Hematopoietic multipotent progenitor cell treated with erythropoietin and hydrocortisone succinate and interleukin-3 and kit ligand, for 8 days (in vitro differentiated cells): Measurements from ENCODE around the gene IQCH.
"Not testable (repeated sequence)": the region's sequence is repeated elsewhere in the genome, so short reads cannot be mapped to it uniquely, and the experiment has no call there.

Source experiments
- DNase-seq: peaks from one replicate; pipeline ENCODE4 v3.0.0-alpha.2; 2015

Gene IQCH

DNA sequence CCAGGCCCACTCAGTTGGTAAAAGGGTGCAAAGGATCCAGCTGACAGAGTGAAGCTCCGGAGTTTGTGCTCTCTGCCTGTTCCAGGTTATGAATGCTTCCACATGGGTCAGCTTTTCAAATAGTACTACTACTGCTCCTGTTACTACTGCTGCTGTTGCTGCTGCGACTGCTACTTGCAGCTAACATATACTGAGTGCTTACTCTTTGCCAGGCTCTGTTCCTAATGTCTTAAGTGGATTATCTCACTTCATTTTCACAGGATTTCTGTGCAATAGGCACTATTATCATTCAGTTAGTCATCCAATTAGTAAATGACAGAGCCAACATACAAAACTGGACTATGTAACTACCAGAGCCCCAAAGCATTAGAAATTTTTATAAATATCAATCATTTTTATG, 106.5 kb downstream of the IQCH start:
- DNase-seq: no peak

DNA sequence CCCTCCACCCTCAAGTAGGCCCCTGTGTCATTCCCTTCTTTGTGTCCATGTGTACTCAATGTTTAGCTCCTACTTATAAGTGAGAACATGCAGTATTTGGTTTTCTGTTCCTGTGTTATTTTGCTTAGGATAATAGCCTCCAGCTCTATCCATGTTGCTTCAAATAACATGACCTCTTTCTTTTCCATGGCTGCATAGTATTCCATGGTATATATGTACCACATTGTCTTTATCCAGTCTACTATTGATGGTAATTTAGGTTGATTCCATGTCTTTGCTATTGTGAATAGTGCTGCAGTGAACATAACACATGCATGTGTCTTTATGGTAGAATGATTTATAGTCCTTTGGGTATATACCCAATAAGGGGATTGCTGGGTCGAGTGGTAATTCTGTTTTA, 109.1 kb downstream of the IQCH start:
- not testable (repeated sequence) for DNase-seq

DNA sequence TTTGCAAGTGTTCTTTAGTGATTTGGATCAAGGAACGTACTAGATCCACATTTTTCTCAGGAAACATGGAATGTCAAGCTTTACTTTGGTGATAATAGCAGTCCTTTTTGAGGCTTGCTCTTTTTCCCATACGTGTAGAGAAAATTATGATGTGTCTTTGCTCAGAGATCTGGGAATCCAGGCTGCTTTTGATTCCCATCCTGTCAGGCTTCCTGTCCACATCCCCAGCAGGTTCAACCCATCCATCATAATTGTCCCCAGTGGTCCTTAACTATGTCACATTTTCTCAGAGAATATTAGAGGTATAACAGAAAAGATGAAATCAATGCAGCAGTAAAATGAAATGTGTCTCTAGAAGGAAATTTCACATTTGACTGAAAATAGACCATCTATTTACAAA, 111.4 kb downstream of the IQCH start:
- no peak for DNase-seq

DNA sequence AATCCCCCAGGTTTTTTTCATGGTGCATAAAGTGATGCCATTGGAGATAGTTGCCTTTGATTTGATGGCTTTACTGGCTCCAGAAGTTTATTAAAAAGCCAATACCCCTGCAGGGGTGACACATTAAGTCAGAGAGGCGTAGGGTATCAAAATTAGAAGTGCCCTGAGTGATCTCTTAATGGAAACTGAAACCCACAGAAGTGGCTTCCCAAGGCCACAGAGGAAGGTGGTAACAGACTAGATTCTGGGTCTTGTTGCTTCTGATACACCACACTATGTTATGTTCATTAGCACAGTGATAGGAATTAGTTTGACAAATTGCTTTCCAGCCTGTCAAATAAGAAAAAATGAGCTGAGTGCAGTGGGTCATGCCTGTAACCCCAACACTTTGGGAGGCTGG, 112.3 kb downstream of the IQCH start:
- DNase-seq: no peak

DNA sequence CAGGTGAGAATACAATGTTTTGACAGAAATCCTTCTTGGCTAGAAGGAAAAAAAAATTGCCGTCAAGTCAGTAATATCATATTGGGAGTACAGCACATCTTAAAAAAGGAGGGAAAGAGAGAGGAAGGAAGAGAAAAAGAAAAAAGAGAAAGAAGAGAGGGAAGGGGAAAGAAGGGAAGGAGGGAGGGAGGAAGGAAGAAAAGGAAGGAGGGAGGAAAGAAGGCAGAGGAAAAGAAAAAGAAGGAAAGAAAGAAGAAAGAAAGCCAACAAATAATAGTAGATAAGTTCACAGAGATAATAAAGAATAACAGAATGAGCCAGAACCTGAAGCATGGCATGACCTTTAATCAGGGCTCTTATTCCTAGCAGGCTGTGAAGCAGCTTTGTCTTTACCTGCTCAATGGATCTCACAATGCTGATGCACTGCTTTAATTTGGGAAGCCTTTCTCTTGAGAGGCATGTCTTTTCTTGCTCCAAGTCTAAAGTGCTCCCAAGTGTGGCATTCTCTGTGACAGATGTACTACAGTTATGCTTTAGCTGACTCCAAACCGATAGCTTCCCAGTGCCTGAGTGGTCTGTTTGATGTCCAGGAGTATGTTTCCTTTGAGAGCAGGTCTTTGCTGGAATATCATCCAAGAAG, 114.9 kb downstream of the IQCH start:
- no peak for DNase-seq

DNA sequence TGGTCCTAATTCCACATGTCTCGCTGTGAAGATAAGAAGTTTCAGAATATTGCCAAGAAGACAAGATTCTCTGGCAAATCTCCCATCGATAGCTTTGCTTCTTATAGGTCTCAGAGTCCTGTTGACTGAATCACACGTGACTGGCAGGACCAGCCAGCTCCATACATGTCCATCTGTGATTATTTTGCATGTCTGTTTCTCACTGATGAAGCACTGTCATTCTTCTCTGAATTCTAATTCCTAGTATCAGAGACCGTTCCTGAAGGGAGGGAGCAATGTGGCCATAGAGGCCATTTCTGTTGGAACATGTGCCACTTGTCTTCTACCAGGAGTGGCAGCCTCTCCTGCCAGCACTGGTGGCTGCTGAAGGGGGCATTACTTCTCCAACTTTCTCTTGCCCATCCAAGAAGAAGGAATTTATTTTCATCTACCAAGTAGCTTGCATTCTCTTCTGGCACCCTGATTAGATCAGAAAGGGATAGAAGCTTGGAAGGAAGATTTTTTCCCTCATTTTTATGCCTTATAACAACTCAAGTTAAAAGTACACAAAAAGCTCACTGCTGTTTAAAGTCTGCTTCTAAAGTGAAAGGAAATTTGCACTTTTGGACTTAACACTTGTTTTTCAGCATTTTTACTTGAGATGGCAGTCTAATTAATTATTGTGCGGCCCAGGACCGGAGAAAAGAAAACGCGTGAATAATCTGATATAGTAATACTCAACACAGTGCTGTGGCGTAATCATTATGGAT, 115.8 kb downstream of the IQCH start:
- peak; percentile 67 for DNase-seq

DNA sequence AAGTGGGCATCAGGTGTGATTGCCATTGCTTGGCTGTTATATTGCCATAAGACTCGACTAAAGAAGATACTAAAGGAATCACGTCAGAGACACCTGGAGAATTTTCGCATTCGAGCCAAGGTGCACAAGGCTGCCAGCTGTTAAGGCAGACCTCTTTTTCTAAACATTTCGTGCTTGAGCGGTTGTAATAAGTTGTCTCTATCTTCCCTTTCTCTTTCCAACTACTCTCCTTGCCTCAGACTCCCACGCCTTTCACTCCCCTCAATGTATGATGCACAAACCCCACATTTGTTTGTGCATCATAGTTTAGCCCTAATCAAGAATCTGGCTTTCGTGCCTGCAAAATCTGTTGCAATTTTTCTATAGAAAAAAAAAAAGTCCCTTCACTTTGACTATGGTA, 118.0 kb downstream of the IQCH start:
- DNase-seq: no peak

DNA sequence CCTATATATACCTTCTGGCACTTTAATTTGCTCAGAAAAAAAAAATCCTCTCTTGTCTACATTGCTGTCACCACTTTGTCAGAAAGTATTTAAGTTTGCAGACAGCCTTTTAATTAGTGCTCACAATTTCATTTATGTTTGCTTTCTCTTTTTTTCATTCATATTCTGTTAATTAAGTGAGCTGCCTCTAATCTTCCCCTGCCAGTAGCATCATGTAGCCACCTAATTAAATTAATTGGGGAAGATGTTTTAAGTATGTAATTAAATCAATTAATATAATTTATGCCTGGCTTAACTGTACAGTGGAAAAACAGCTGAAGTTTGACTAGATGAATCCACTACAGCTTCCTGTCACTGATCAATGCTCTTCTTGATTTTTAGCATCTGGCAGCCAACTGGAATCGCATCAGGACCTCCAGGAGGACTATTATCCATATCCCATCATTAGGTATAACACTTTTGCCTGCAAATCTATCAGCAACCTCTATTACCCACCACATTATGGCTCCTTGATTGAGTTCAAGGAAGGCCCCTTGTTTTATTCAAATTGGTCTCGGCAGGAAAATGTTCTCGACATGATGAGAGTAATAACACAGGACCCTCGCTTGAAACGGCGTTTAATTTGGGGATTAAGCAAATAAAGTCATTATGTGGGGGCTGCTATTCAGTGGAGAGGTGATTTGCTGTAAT, 118.5 kb downstream of the IQCH start:
- no peak for DNase-seq

DNA sequence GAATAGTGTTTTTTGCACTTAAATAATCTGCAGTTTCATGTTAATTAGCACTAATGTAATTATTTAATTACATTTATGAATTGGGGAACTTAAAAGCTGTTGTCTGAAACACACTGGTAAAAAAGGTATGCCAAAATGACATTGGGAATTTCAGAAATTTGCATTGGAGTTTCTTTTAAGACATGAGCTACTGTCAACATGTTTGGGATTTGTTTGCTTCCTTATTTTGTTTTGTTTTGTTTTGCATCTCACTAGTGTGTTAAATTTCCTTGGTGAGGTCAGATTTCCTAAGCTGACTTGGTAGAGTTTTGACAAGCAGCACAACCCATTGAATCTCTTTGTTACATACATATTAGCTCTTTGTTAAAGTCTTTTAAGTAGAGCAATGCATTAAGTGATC, 119.4 kb downstream of the IQCH start:
- DNase-seq: no peak

DNA sequence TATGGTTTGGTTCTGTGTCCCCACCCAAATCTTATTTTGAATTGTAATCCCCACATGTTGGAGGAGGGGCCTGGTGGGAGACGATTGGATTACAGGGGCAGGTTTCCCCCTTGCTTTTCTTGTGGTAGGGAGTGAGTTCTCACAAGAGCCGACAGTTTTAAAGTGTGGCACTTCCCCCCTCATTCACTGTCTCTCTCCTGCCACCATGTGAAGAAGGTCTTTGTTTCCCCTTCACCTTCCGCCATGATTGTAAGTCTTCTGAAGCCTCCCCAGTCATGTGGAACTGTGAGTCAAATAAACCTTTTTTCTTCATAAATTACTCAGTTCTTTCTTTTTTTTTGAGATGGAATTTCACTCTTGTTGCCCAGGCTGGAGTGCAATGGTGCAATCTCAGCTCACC, 124.9 kb downstream of the IQCH start:
- no peak for DNase-seq

DNA sequence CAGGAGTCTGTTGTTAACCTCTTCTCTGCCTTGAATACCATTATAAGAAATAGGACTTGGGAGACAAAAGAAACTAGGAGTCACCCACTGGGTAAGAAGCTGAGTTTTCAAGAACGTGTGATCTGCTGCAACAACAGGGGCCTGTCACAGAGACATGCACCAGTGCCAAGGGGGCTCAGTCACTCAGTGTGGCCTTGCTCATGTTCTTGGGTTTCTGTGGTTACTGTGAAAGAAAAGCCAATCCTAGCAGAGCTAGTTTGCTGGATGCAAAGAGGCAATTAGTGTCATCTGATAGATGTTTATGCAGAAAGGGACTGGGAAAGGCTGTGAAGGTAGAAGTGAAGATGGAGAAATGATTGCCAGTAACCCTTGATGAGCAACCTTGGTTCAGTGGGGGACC, 126.3 kb downstream of the IQCH start:
- no peak for DNase-seq

DNA sequence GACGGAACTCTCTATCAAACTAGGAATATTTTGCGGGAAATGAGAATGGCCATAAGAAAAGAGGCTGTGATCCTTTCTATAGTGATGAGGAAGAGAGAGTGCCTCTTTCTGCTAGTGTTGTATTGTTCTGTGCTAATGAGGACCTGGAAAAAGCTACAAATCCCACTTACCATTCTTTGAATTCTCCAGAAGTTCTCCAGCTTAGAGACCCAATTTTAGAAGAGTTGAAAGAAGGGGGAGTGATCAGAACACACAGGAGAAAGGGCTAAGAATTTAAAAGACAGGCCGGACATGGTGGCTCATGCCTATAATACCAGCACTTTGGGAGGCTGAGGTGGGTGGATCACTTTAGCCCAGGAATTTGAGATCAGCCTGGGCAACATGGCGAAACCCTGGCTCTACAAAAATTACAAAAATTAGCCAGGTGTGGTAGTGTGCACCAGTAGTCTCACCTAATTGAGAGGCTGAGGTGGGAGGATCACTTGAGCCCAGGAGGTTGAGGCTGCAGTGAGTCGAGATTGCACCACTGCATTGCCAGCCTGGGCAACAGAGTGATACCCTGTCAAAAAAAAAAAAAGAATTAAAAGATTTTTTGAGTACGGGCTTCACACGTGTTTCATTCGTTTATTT, 126.9 kb downstream of the IQCH start:
- no peak for DNase-seq

DNA sequence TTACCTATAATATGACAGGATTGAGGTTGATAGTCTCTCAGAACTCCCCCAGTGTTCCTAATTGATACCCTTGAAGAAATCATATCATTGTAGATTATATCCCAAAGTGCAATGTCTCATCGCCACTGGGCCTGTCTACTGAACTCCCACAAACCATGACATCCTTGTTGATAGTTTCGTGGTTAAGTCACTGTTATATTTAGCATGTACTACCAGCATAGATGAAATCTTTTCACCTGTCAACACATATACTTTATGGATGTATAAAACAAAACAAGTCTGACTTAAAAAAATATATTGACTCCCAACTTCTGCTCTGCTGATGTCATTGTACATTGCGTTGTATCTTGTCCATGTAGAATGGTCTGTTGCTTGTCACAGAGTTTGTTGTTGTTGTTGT, 128.1 kb downstream of the IQCH start:
- no peak for DNase-seq

DNA sequence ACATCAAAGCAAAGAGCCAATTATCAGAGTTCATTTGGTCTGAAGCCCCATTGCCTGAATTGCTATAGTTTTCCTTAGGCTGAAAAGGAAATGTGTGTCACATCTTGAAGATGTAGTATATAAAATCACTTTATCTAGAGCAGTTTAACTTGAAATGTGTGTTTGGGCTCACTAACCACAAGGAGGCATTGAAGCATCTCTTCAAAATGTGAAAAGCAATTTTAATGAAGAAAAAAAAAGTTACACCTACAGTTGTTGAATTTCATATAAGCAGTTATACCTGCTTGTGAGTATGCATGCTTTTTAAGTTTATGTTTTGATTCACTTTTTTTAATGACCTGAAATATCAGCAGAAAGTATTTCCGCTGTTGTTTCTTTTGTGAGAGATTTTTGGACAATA, 129.3 kb downstream of the IQCH start:
- DNase-seq: no peak

DNA sequence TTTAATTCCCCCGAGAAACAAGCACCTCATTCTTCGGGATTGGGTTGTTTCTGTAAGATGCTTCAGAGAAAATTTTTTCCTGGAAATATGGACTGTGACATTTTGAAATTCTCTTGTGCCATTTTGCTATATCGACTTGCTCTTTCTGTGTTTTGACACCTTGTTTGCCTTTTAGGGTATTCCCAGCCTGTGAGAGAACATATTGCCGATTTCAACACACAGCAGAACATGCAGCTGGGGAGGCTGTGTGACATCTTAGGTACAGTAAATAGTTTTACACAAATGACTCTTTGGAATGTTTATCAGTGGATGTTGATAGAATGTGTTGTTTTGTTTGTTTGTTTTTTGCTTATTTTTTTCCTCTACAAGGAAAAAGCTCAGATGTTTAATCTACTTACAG, 130.2 kb downstream of the IQCH start:
- no peak for DNase-seq

DNA sequence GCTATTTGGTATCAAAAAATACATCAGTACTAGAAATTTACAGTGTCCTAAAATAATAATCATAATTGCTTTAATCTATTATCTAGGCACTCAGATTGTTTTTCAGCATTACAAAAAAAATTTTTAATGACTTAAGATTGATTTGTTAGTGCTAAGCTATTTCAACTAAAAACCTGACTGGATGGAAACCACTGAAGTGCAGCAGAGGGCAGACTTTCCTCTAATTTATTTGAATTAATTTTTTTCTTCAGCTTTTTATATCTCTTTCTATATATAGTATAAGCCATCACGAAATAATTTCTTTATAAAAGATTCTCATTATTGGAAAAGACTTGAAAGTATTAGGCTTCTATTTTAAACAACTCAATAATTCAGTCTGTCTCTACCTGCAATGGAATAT, 131.4 kb downstream of the IQCH start:
- DNase-seq: no peak

DNA sequence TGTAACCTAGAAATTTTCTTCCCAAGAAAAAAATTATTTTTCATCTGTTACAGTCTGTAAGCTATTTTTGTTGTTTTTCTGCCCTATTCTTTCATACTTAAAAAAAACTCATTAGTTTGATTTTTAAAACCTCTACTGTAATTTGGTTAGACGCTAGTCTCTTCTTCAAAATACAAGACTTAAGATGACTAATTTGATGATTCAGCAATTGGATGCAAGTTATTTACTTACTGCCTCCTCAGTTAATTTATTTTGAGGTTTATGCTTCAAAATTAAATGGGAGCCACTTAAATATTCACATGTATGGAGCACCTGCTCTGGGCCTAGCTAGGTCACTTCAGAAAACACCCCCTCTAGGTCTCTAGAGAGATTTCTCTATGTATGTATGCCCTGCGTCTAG, 132.4 kb downstream of the IQCH start:
- DNase-seq: no peak

DNA sequence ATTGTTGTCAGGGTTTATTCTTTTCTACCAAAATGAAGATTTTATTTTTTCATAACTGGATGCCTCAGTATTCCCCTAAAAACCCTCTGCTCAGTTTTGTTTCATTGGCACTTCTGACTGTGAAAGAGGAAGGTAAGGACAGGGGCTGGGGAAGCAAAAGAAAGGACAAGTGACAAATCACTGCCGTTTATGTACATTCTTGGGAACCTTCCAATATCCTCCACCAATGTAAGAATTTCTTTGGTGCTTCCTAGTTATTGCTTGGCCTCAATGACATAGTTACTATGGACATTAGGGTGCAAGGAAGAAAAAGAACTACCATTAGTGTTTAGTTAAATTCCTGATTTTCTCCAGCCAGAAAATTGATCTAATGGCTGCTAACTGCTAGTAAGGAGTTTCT, 135.4 kb downstream of the IQCH start:
- no peak for DNase-seq

DNA sequence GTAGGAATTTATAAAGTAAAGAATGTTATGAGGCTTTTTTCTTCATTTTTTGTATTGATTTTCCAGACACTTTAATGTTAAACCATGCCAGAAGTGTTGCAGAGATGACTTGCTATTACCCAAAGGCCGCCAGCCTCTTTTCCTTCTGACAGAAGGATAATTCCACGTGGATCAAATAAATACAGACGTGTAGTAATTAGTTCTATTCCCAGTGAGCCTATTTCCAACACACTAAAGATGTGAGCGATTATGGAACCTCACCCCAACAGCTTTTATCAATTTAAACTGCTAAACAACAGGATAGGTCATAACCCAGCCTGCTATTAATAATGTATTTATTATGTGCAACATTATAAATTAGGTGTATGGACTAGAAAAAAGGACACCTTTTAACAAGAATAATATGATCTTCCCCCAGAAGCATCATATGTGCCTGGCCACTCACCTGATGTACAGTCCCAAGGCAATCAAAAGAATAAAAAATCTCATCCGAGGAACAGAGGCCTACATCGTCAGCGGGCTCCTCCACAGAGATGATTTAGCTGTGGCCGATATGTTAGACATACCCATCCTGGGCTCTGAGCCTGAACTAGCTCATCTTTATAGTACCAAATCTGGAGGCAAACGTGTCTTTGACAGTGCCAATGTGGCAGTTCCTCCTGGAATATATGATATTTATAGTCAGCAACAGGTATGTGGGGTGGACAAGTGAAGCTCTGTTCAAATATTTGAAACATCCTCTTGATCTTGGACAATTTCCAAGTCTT, 140.5 kb downstream of the IQCH start:
- DNase-seq: no peak

DNA sequence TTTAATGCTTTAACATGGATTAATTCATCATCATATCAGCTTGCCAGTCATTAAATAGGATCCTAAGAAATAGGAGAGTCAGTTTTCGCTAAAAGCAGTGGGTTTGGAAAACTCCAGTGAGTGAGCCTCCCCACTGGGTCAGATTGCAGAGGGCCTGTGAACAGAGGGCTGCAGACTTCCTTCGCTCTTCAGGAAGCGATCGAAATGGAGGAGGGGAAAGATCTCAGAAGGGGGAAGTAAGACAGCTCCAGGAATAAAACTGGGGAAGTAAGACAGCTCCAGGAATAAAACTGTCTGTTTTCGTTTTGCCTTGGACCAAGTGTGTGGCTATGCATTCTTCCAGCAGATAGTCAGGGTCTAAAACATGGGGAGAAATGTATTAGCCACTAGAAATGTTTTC, 141.5 kb downstream of the IQCH start:
- no peak for DNase-seq

DNA sequence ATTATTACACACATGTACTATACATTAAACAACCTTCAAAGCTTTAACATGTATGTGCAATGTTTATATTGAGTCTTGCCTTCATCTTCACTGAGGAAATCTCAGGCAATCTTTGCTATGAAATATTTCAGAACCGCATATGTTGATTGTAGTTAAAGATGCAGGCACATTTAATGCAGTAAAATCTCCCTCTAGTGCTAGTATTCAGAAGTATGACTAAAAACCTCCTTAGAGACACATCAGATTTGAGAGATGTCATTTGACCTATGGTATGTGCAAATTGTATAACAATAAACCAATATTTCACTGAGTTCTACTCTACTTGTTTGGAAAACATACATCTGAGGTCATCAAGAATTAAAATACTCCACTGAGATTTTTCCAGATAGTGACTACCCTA, 142.6 kb downstream of the IQCH start:
- no peak for DNase-seq

DNA sequence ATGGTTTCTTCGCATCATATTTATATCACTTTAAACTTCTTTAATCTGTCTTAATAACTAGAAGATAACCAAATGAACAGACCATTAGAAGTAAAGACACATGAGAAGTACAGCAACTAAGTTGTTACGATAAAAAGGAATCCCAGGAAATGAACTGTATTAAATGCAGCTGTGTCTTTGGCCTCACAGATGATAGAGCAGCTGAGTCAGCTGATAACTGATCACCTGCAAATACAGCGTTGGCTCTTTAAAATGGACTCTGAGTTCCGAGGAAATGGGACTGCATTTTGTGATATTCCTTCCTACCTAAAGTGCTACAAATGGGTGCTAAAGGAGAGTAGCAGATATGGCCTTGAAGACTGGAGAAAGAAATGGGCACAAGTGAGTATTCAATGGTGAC, 145.3 kb downstream of the IQCH start:
- DNase-seq: no peak

DNA sequence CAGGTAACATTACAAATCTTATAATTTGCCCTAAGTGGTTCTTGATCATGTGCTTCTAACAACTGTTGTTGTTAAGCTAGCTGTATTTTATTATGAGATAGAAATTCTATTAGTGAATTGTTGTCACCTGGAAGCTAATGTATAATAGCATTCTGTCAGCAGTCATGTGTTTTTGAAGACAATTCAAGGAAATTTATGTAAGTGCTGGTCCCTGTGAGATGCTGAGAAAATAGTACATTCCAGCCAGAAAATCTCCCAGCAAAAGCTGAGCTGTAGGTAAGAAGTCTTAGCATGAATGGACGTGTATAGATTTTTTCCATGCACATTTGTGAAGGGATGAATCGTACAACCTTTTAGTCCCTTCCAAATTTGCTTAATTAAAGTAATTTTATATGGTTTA, 146.3 kb downstream of the IQCH start:
- no peak for DNase-seq
